Stimulated activated CD4-positive, alpha-beta T cell treated with anti-CD3 and anti-CD28 coated beads, Interleukin-2, amount 100 ng/mL, for 4 hours (primary cell): Measurements from ENCODE around the gene NEDD4L.
"Not testable (repeated sequence)": the region's sequence is repeated elsewhere in the genome, so short reads cannot be mapped to it uniquely, and the experiment has no call there.

Experiments
- DNase-seq: peaks from one replicate; pipeline ENCODE4 v3.0.0-alpha.2; 2020; ENCODE audit warnings: low read depth

NEDD4L gene

GRCh38 chr18:58267493-58267892 lies 223.5 kb downstream of the NEDD4L start:
- DNase-seq, result no peak

- no peak for DNase-seq
Observed at GRCh38 chr18:58268849-58269248, 224.8 kb downstream of the NEDD4L start.

- DNase-seq, result no peak
Observed at GRCh38 chr18:58269931-58270330, 225.9 kb downstream of the NEDD4L start.

- DNase-seq, result no peak
Observed at GRCh38 chr18:58270396-58270795, 226.4 kb downstream of the NEDD4L start.

- DNase-seq, result no peak
Observed at GRCh38 chr18:58271770-58272169, 227.7 kb downstream of the NEDD4L start.

GRCh38 chr18:58272209-58272608 lies 228.2 kb downstream of the NEDD4L start:
- DNase-seq, result no peak

- no peak for DNase-seq
Observed at GRCh38 chr18:58272779-58273435, 228.9 kb downstream of the NEDD4L start.

- DNase-seq, result no peak
Observed at GRCh38 chr18:58275176-58275575, 231.2 kb downstream of the NEDD4L start.

- DNase-seq, result no peak
Observed at GRCh38 chr18:58276789-58277739, 233.0 kb downstream of the NEDD4L start.

- no peak for DNase-seq
Observed at GRCh38 chr18:58279504-58280175, 235.6 kb downstream of the NEDD4L start.

- no peak for DNase-seq
Observed at GRCh38 chr18:58280191-58280590, 236.2 kb downstream of the NEDD4L start.

- not testable (repeated sequence) for DNase-seq
Observed at GRCh38 chr18:58282872-58283271, 238.8 kb downstream of the NEDD4L start.

- DNase-seq, result no peak
Observed at GRCh38 chr18:58284699-58285448, 240.8 kb downstream of the NEDD4L start.

GRCh38 chr18:58285449-58286130 lies 241.6 kb downstream of the NEDD4L start:
- DNase-seq, result no peak

GRCh38 chr18:58286632-58287352 lies 242.8 kb downstream of the NEDD4L start:
- no peak for DNase-seq

- no peak for DNase-seq
Observed at GRCh38 chr18:58287353-58288274, 243.6 kb downstream of the NEDD4L start.

- DNase-seq, result no peak
Observed at GRCh38 chr18:58288921-58289797, 245.1 kb downstream of the NEDD4L start.

GRCh38 chr18:58290116-58290695 lies 246.2 kb downstream of the NEDD4L start:
- no peak for DNase-seq
